H1 (cell line): ENCODE data around the gene DOK6. TPM values are rescaled to one million over a fixed set of nuclear protein-coding genes. Genes with fewer than 3 reads are reported as not detected.

Source experiments
- CTCF ChIA-PET: fragments of 300-600 bp; sonication (Branson Sonifier 250); formaldehyde crosslinking; loops from one replicate; lab custom pipeline; 2021; ENCODE audit not compliant: partially characterized antibody; lab: Charles Lee
- POLR2A ChIA-PET: fragments of 300-600 bp; sonication (Branson Sonifier 250); formaldehyde crosslinking; loops from one replicate; lab custom pipeline; 2021; ENCODE audit warnings: inconsistent platforms; ENCODE audit not compliant: partially characterized antibody; lab: Charles Lee
- DNase-seq, 2 experiments: peaks; one replicate each; pipeline versions ENCODE4 v3.0.0 to v3.0.0-alpha.2; 2010 to 2022; ENCODE audit warnings: low spot score in 2 of 2, low read depth in 1 of 2, mixed read lengths in 1 of 2
- FAIRE-seq: peaks from 2 replicates; lab custom pipeline; 2011; peaks lifted over from hg19 to GRCh38; lab: Jason Lieb, UNC
- H2AFZ ChIP-seq: 2 replicates; pipeline ENCODE4 v1.8.1; 2012; ENCODE audit warnings: low read length, inconsistent platforms
- H2AK5ac ChIP-seq: 2 replicates; pipeline ENCODE4 v1.6.1; 2013; ENCODE audit warnings: low read depth, low read length
- H2BK120ac ChIP-seq: replicated peaks from 2 replicates; pipeline ENCODE3; 2013; ENCODE audit warnings: low read depth, low read length, inconsistent platforms
- H2BK12ac ChIP-seq: 2 replicates; pipeline ENCODE4 v1.6.1; 2013; ENCODE audit warnings: low read depth, low read length
- H2BK15ac ChIP-seq: 2 replicates; pipeline ENCODE4 v1.6.1; 2013; ENCODE audit warnings: low read length
- H2BK20ac ChIP-seq: 2 replicates; pipeline ENCODE4 v1.6.1; 2013; ENCODE audit warnings: low read length
- H2BK5ac ChIP-seq: 2 replicates; pipeline ENCODE4 v1.6.1; 2013; ENCODE audit warnings: low read depth, low read length
- H3K14ac ChIP-seq: 2 replicates; pipeline ENCODE4 v1.6.1; 2013; ENCODE audit warnings: inconsistent platforms; ENCODE audit not compliant: insufficient read length
- H3K18ac ChIP-seq: 2 replicates; pipeline ENCODE4 v1.6.1; 2013; ENCODE audit warnings: low read length; ENCODE audit errors: extremely low read depth
- H3K23ac ChIP-seq: 2 replicates; pipeline ENCODE4 v1.6.1; 2013; ENCODE audit warnings: inconsistent platforms; ENCODE audit not compliant: insufficient read length
- H3K23me2 ChIP-seq: 2 replicates; pipeline ENCODE4 v1.6.1; 2013; ENCODE audit warnings: low read depth, low read length
- H3K27ac ChIP-seq: 2 replicates; pipeline ENCODE4 v1.6.1; 2011; ENCODE audit warnings: low read depth, low read length, inconsistent platforms
- H3K27me3 ChIP-seq, 4 experiments: replicated peaks in 1 of 4; 1 replicate in 1 of 4; 2 replicates in 3 of 4; pipeline versions ENCODE4 v1.6.1 to v1.8.1; 2011 to 2013; ENCODE audit warnings: low read length in 3 of 4, mild to moderate bottlenecking in 3 of 4, inconsistent platforms in 2 of 4, mixed read lengths in 2 of 4, moderate library complexity in 1 of 4; ENCODE audit not compliant: control insufficient read depth in 3 of 4, insufficient read depth in 3 of 4; ENCODE audit errors: extremely low read depth in 1 of 4
- H3K36me3 ChIP-seq, 4 experiments: 2 replicates each; pipeline versions ENCODE4 v1.6.1 to v1.8.1; 2011 to 2013; ENCODE audit warnings: mild to moderate bottlenecking in 4 of 4, low read length in 3 of 4, moderate library complexity in 2 of 4, control low read depth in 1 of 4, inconsistent platforms in 1 of 4; ENCODE audit not compliant: insufficient read depth in 4 of 4, control insufficient read depth in 2 of 4
- H3K4ac ChIP-seq: replicated peaks from 2 replicates; pipeline ENCODE3; 2013; ENCODE audit warnings: low read length, low read depth, mixed read lengths, inconsistent platforms; ENCODE audit not compliant: insufficient read length
- H3K4me1 ChIP-seq, 4 experiments: replicated peaks in 1 of 4; 1 replicate in 1 of 4; 2 replicates in 3 of 4; pipeline versions ENCODE4 v1.6.1 to v1.8.1; 2011 to 2013; ENCODE audit warnings: low read length in 3 of 4, inconsistent platforms in 2 of 4, mixed read lengths in 1 of 4; ENCODE audit not compliant: insufficient read depth in 4 of 4, control insufficient read depth in 3 of 4
- H3K4me2 ChIP-seq, 2 experiments: 2 replicates each; pipeline versions ENCODE4 v1.6.1 to v1.8.1; 2011 to 2013; ENCODE audit warnings: low read depth in 2 of 2, low read length in 2 of 2, control low read depth in 1 of 2, inconsistent platforms in 1 of 2, mild to moderate bottlenecking in 1 of 2; ENCODE audit not compliant: insufficient read depth in 1 of 2
- H3K4me3 ChIP-seq, 4 experiments: fragments of 200-600, 300-600 bp in 1 of 4; sonication (generic), shearing (Covaris generic), sonication (Bioruptor Twin) in 1 of 4; 2 replicates each; pipeline versions ENCODE4 v1.5.1 to v1.8.1; 2011 to 2016; ENCODE audit warnings: low read length in 4 of 4, low read depth in 3 of 4, control low read depth in 2 of 4, inconsistent platforms in 2 of 4, mild to moderate bottlenecking in 2 of 4, mixed read lengths in 1 of 4, moderate library complexity in 1 of 4; ENCODE audit not compliant: insufficient read depth in 2 of 4; ENCODE audit errors: extremely low read depth in 1 of 4
- H3K56ac ChIP-seq: replicated peaks from 2 replicates; pipeline ENCODE3; 2013; ENCODE audit warnings: low read depth, mild to moderate bottlenecking, mixed read lengths, low read length, inconsistent platforms; ENCODE audit not compliant: insufficient read length
- H3K79me1 ChIP-seq: 2 replicates; pipeline ENCODE4 v1.6.1; 2013; ENCODE audit warnings: low read depth, low read length, control low read depth
- H3K79me2 ChIP-seq, 2 experiments: 2 replicates each; pipeline versions ENCODE4 v1.6.1 to v1.8.1; 2012 to 2013; ENCODE audit warnings: low read length in 2 of 2, mild to moderate bottlenecking in 2 of 2, inconsistent platforms in 1 of 2; ENCODE audit not compliant: insufficient read depth in 2 of 2, control insufficient read depth in 1 of 2
- H3K9ac ChIP-seq, 4 experiments: replicated peaks in 1 of 4; 1 replicate in 1 of 4; 2 replicates in 3 of 4; pipeline versions ENCODE4 v1.6.1 to v1.8.1; 2011 to 2013; ENCODE audit warnings: low read depth in 3 of 4, low read length in 3 of 4, control low read depth in 2 of 4, mild to moderate bottlenecking in 2 of 4, moderate library complexity in 2 of 4, inconsistent platforms in 1 of 4; ENCODE audit errors: extremely low read depth in 1 of 4
- H3K9me3 ChIP-seq, 2 experiments: 2 replicates each; pipeline versions ENCODE4 v1.6.1 to v1.8.1; 2012 to 2013; ENCODE audit warnings: mild to moderate bottlenecking in 2 of 2, moderate library complexity in 2 of 2, control low read depth in 1 of 2, inconsistent platforms in 1 of 2, low read depth in 1 of 2, low read length in 1 of 2, mixed read lengths in 1 of 2; ENCODE audit not compliant: insufficient read depth in 2 of 2
- H4K20me1 ChIP-seq, 2 experiments: replicated peaks in 1 of 2; 2 replicates each; pipeline versions ENCODE3 to v1.8.1; 2011 to 2013; ENCODE audit warnings: inconsistent platforms in 2 of 2, low read length in 2 of 2, mild to moderate bottlenecking in 1 of 2; ENCODE audit not compliant: insufficient read depth in 2 of 2, control insufficient read depth in 1 of 2
- H4K5ac ChIP-seq: 2 replicates; pipeline ENCODE4 v1.6.1; 2013; ENCODE audit warnings: low read length, low read depth, mixed read lengths, inconsistent platforms; ENCODE audit not compliant: insufficient read length
- H4K8ac ChIP-seq: 2 replicates; pipeline ENCODE4 v1.8.0; 2013; ENCODE audit warnings: mild to moderate bottlenecking, moderate library complexity, low read length, inconsistent platforms; ENCODE audit not compliant: insufficient read depth; ENCODE audit errors: extremely low read depth
- H4K91ac ChIP-seq: replicated peaks from 2 replicates; pipeline ENCODE3; 2013; ENCODE audit warnings: low read length, mixed read lengths, inconsistent platforms; ENCODE audit not compliant: insufficient read length
- CREB1 ChIP-seq: IDR thresholded peaks from 2 replicates; pipeline ENCODE4 v1.6.1; 2012; ENCODE audit warnings: inconsistent platforms
- CTCF ChIP-seq, 3 experiments: IDR thresholded peaks; 1 replicate in 2 of 3; 2 replicates in 1 of 3; pipeline versions ENCODE4 v1.5.1 to v1.6.1; 2011; ENCODE audit warnings: low read length in 3 of 3, mild to moderate bottlenecking in 3 of 3, inconsistent platforms in 2 of 3, low read depth in 1 of 3, moderate library complexity in 1 of 3; ENCODE audit not compliant: insufficient read depth in 1 of 3; ENCODE audit errors: control extremely low read depth in 1 of 3
- GABPA ChIP-seq: IDR thresholded peaks from 2 replicates; pipeline ENCODE4 v1.6.1; 2011; ENCODE audit warnings: mild to moderate bottlenecking, low read length, moderate library complexity, borderline replicate concordance; ENCODE audit not compliant: insufficient read depth
- KDM4A ChIP-seq: IDR thresholded peaks from one replicate; pipeline ENCODE4 v1.7.1; 2012; ENCODE audit warnings: low read depth, mild to moderate bottlenecking, moderate library complexity, low read length, inconsistent platforms; ENCODE audit not compliant: severe bottlenecking
- MAFK ChIP-seq: IDR thresholded peaks from 2 replicates; pipeline ENCODE4 v1.6.1; 2012; ENCODE audit warnings: low read depth, mild to moderate bottlenecking, improper control_type of control experiment, low read length
- NANOG ChIP-seq: IDR thresholded peaks from 2 replicates; pipeline ENCODE4 v1.6.1; 2011; ENCODE audit warnings: low read length, low read depth, mild to moderate bottlenecking, inconsistent platforms; ENCODE audit not compliant: insufficient read depth, poor library complexity, severe bottlenecking
- NRF1 ChIP-seq: IDR thresholded peaks from 2 replicates; pipeline ENCODE4 v1.6.1; 2011; ENCODE audit warnings: mild to moderate bottlenecking, low read depth, low read length, improper control_type of control experiment
- POU5F1 ChIP-seq: IDR thresholded peaks from 2 replicates; pipeline ENCODE4 v1.6.1; 2011; ENCODE audit warnings: low read depth, mild to moderate bottlenecking, low read length, moderate library complexity
- RNF2 ChIP-seq: fragments of 200-900, 300-1000 bp; sonication (generic); IDR thresholded peaks from 2 replicates; pipeline ENCODE4 v1.7.1; 2016; ENCODE audit warnings: borderline replicate concordance, low read depth, mild to moderate bottlenecking, antibody characterized with exemption, low read length; ENCODE audit not compliant: poor library complexity, severe bottlenecking; ENCODE audit errors: missing control alignments
- TBP ChIP-seq: IDR thresholded peaks from 2 replicates; pipeline ENCODE4 v1.6.1; 2011; ENCODE audit warnings: low read depth, low read length, improper control_type of control experiment
- WGBS, 2 experiments: shearing (Covaris generic) in 1 of 2; methylation state at CpG; one replicate each; pipeline versions ENCODE4 v1.1.6 to v1.1.7; 2013 to 2015; ENCODE audit warnings: low lambda C conversion rate in 2 of 2, mixed read lengths in 2 of 2, inconsistent platforms in 1 of 2, low coverage in 1 of 2, missing lambda C conversion rate in 1 of 2; ENCODE audit not compliant: insufficient replicate concordance in 2 of 2, insufficient coverage in 1 of 2, insufficient read length in 1 of 2; ENCODE audit errors: extremely low coverage in 1 of 2, missing lambda C conversion rate in 1 of 2; 5-methylcytosine and 5-hydroxymethylcytosine counted together
- polyA plus RNA-seq, 7 experiments: library from polyadenylated mRNA; depleted of rRNA in 3 of 7; stranded (reverse) in 5 of 7; unstranded in 2 of 7; fragments of >200 nt in 5 of 7; fragments of 200-250 nt in 2 of 7; gene quantifications; 1 replicate in 5 of 7; 2 replicates in 1 of 7; 4 replicates in 1 of 7; pipeline versions ENCODE4 v1.2.1 to v1.2.3, GENCODE V29; 2011 to 2013; ENCODE audit warnings: missing spikeins in 2 of 7, mixed read lengths in 2 of 7
- total RNA-seq: library from RNA; stranded (reverse); fragmentation: NEBNext Ultra II Directional; extraction: Animal tissue kit (Norgen Biotek cat#: 25700); gene quantifications from 2 replicates; pipeline ENCODE4 v1.2.1, GENCODE V29; 2021

DOK6 gene
- total and polyA plus RNA-seq, 2 of the 8 experiments (the other 6 are each of a cell fraction or from before 2014, with no cell fraction given): 0.33 to 0.50 TPM

- no peak overlapping the region; a peak in 1 of 7 replicates for H3K9ac ChIP-seq
- no peaks in the 10 kb centered on the region for H3K23me2 ChIP-seq
- TF ChIP-seq NRF1: no peak
- no peak for TF ChIP-seq NANOG
- no peak for TF ChIP-seq KDM4A
- no peak for TF ChIP-seq TBP
- no peak for TF ChIP-seq RNF2
- TF ChIP-seq CREB1: no peak
- TF ChIP-seq POU5F1: no peak
- TF ChIP-seq GABPA: no peak
- TF ChIP-seq CTCF (IDR thresholded peaks at IDR 0.05; ENCODE audit: control extremely low read depth in 1 of 3, insufficient read depth in 1 of 3, low read depth in 1 of 3, low read length in 3 of 3): no peak
- TF ChIP-seq MAFK: no peak
Observed at GRCh38 chr18:69674292-69674877, 273.7 kb downstream of the DOK6 start.

More at GRCh38 chr18:69674292-69674877, 273.7 kb downstream of the DOK6 start:
- 96 to 100% methylated on average over 2 of the region's 2 CpGs for WGBS, 2 experiments
- Histone ChIP-seq H3K18ac (no peak overlapping the region), H2AFZ (peak overlapping the region; percentile 21; the same call in 1 of the 2 replicates), H3K4me2 (no peak overlapping the region), H3K4me1 (peaks cover 0 to 3% (median under 1%) of the 10 kb centered on the region in 4 experiments; a peak in 2 of 7 replicates), H3K56ac (no peak overlapping the region), H4K91ac (no peak overlapping the region), H2BK12ac (0 out of 2 replicates have a peak overlapping the region, but pooled peaks have one; percentile 64), H3K27me3 (no peaks in the 10 kb centered on the region), H3K9me3 (no peaks in the 10 kb centered on the region), H3K79me2 (no peaks in the 10 kb centered on the region), H2BK5ac (no peak overlapping the region), H3K79me1 (no peaks in the 10 kb centered on the region), H2AK5ac (no peak overlapping the region; the same call in 1 of the 2 replicates), H3K27ac (no peak overlapping the region), H4K20me1 (no peaks in the 10 kb centered on the region), H2BK120ac (no peak overlapping the region), H4K8ac (no peak overlapping the region), H3K4ac (no peak overlapping the region), H3K4me3 (no peak overlapping the region), H3K23ac (no peak overlapping the region), H2BK15ac (peak overlapping the region; percentile 92; the same call in 1 of the 2 replicates), H3K14ac (no peak overlapping the region), H2BK20ac (no peak overlapping the region), H4K5ac (no peak overlapping the region), H3K36me3 (no peaks in the 10 kb centered on the region)
- no peak for DNase-seq
- no peak for FAIRE-seq
- ChIA-PET CTCF (interaction anchor here (1.0 kb wide), 1 partner anchor 781 kb away, joined by 3 read pairs; no protein-coding TSS in a partner anchor), POLR2A (no interaction called here)
